GM12878 (cell line): Measurements from ENCODE around the gene IRF7. TPM values are rescaled to one million over a fixed set of nuclear protein-coding genes. Genes with fewer than 3 reads are reported as not detected.

Experiments used
- ATAC-seq: fragments of 200-7000 bp; cut with Tn5 transposase; 3 replicates; pipeline ENCODE4 v1.9.1; 2020; ENCODE audit warnings: mild to moderate bottlenecking, moderate library complexity
- BruUV-seq: library from RNA; stranded (reverse); fragments of 400-500 nt; replicated peaks from 2 replicates; lab custom pipeline; 2021; lab: Mats Ljungman, UMichigan
- CTCF ChIA-PET: fragments of 300-600 bp; sonication (Branson Sonifier 250); formaldehyde crosslinking; extraction: SDS; loops from one replicate; lab custom pipeline; 2021; ENCODE audit warnings: inconsistent platforms; lab: Yijun Ruan, JAX
- POLR2A ChIA-PET: fragments of 350-600 bp; formaldehyde crosslinking; extraction: SDS; loops from one replicate; lab custom pipeline; 2021; ENCODE audit warnings: inconsistent platforms; lab: Charles Lee
- RAD21 ChIA-PET: fragments of 300-600 bp; sonication (Branson Sonifier 250); formaldehyde crosslinking; loops from one replicate; lab custom pipeline; 2023; ENCODE audit warnings: antibody characterized with exemption; ENCODE audit not compliant: unreplicated experiment; lab: Charles Lee
- SMC1A ChIA-PET: fragments of 300-600 bp; sonication (Branson Sonifier 250); formaldehyde crosslinking; loops from one replicate; lab custom pipeline; 2023; ENCODE audit not compliant: unreplicated experiment, uncharacterized antibody; lab: Charles Lee
- DNase-seq: peaks from one replicate; pipeline ENCODE4 v3.0.0-alpha.2; 2011; ENCODE audit warnings: low read depth, low spot score
- FAIRE-seq: peaks from 3 replicates; lab custom pipeline; 2011; peaks lifted over from hg19 to GRCh38; lab: Jason Lieb, UNC
- H2AFZ ChIP-seq: 2 replicates; pipeline ENCODE4 v1.6.0; 2011; ENCODE audit warnings: low read depth, low read length, control low read depth; ENCODE audit not compliant: control insufficient read depth
- H3K27ac ChIP-seq: 2 replicates; pipeline ENCODE4 v1.5.1; 2011; ENCODE audit warnings: control low read depth; ENCODE audit not compliant: control insufficient read depth, insufficient read depth
- H3K27me3 ChIP-seq, 2 experiments: replicated peaks in 1 of 2; 2 replicates each; pipeline versions ENCODE4 v1.6.0 to v1.6.1; 2011; ENCODE audit warnings: low read length in 1 of 2; ENCODE audit not compliant: control insufficient read depth in 2 of 2, insufficient read depth in 2 of 2
- H3K36me3 ChIP-seq, 2 experiments: 2 replicates each; pipeline ENCODE4 v1.5.1; 2011; ENCODE audit warnings: low read length in 1 of 2; ENCODE audit not compliant: control insufficient read depth in 2 of 2, insufficient read depth in 2 of 2
- H3K4me1 ChIP-seq: 2 replicates; pipeline ENCODE4 v1.6.1; 2011; ENCODE audit warnings: mild to moderate bottlenecking, low read length, moderate library complexity, mixed read lengths; ENCODE audit not compliant: control insufficient read depth, insufficient read depth
- H3K4me2 ChIP-seq: 2 replicates; pipeline ENCODE4 v1.6.0; 2011; ENCODE audit warnings: control low read depth; ENCODE audit not compliant: control insufficient read depth, insufficient read depth
- H3K4me3 ChIP-seq: fragments of 200-600 bp; sonication (generic); 2 replicates; pipeline ENCODE4 v1.5.1; 2016
- H3K79me2 ChIP-seq: 2 replicates; pipeline ENCODE4 v1.6.0; 2011; ENCODE audit warnings: low read length; ENCODE audit not compliant: control insufficient read depth, insufficient read depth
- H3K9ac ChIP-seq: 2 replicates; pipeline ENCODE4 v1.8.0; 2011; ENCODE audit warnings: low read length, control low read depth, mixed read lengths; ENCODE audit not compliant: control insufficient read depth, insufficient read depth
- H3K9me3 ChIP-seq: replicated peaks from 3 replicates; pipeline ENCODE4 v1.5.1; 2011; ENCODE audit warnings: mild to moderate bottlenecking, low read length; ENCODE audit not compliant: control insufficient read depth, insufficient read depth
- H4K20me1 ChIP-seq: 2 replicates; pipeline ENCODE4 v1.6.0; 2011; ENCODE audit not compliant: control insufficient read depth, insufficient read depth
- PAX8 ChIP-seq: fragments of 450-650 bp; IDR thresholded peaks from 2 replicates; pipeline ENCODE4 v1.6.1; 2017; ENCODE audit warnings: mild to moderate bottlenecking, moderate library complexity
- POLR2A ChIP-seq: IDR thresholded peaks from 2 replicates; pipeline ENCODE4 v1.6.1; 2011; ENCODE audit warnings: low read depth, mild to moderate bottlenecking, low read length
- WGBS: methylation state at CpG from one replicate; pipeline ENCODE4 v1.1.6; 2016; ENCODE audit warnings: low lambda C conversion rate; ENCODE audit not compliant: insufficient replicate concordance, insufficient coverage; ENCODE audit errors: missing lambda C conversion rate; 5-methylcytosine and 5-hydroxymethylcytosine counted together
- in situ Hi-C: fragments of 300-500 bp; cut with MboI; formaldehyde crosslinking; loops from 9 replicates; pipeline ENCODE4 v1.14.3; 2018; ENCODE audit warnings: mixed read lengths
- intact Hi-C: fragments of 100-400 bp; cut with micrococcal nuclease; formaldehyde crosslinking; loops from one replicate; pipeline ENCODE4 v1.14.2; 2022; ENCODE audit not compliant: unreplicated experiment
- polyA plus RNA-seq, 11 experiments: library from polyadenylated mRNA; depleted of rRNA in 4 of 11; unstranded in 6 of 11; stranded (reverse) in 5 of 11; fragments of >200 nt; fragmentation: Nextera tagmentation in 4 of 11; fragmentation: Illumina TruSeq in 1 of 11; extraction: Ambion mirVana in 4 of 11; extraction: Trizol in 1 of 11; gene quantifications; 1 replicate in 1 of 11; 2 replicates in 10 of 11; pipeline versions ENCODE4 v1.2.1 to v1.2.3, GENCODE V29; 2011 to 2016; ENCODE audit warnings: inconsistent platforms in 2 of 11, missing spikeins in 2 of 11, low read depth in 1 of 11
- total RNA-seq, 4 experiments: library from RNA; depleted of rRNA in 3 of 4; stranded (reverse); fragments of >200 nt in 3 of 4; fragmentation: Illumina TruSeq in 1 of 4; extraction: Trizol in 1 of 4; gene quantifications; 2 replicates each; pipeline versions ENCODE4 v1.2.1 to v1.2.3, GENCODE V29; 2013 to 2021
- TF ChIP-seq, protein P1 (sequence below): IDR thresholded peaks from 2 replicates; pipeline ENCODE4 v1.6.1; 2011; ENCODE audit warnings: borderline replicate concordance, low read depth, mild to moderate bottlenecking, moderate library complexity, mixed read lengths, low read length; ENCODE audit not compliant: insufficient read depth; ENCODE audit errors: extremely low read length

IRF7 gene
- total and polyA plus RNA-seq, 10 of the 15 experiments (the other 5 are each of a cell fraction or from before 2014, with no cell fraction given), result 4.4 to 141 (median 67.6) TPM

DNA sequence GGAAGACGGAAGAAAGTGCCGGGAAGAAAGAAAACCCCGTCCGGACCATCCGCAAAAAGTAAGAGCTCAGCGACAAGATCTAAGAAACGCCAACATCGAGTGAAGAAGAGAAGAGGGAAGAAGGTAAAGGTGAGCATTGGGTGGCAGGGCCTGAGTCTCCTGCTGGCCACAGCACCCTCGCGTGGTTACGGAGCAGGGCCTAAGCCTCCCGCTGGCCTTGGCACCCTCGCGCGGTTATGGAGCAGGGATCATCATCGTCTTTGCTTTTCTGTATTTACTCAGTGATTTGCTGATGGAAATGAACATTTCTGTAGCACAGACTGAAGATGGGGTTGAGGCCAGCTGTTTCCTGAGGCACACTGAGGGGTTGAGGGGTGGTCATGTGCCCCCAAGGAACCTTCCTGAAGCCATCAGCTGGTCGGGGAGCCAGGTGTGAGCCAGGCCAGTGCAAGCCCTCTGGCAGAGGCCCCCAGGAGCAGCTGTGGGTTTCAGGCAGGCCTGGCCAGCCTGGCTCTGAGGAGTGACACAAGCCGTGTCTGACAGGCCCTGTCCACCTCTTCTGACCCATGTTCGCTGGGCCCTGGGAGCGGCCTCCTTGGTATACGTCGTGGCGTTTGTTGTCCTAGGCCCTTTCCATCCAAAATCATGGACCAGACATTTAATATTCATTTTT is 14.0 kb downstream of the IRF7 start:
- H3K36me3 ChIP-seq, result peaks cover 13 to 56% of the 10 kb centered on the region in 2 experiments; a peak in 3 of 4 replicates
- no peak overlapping the region for H3K9ac ChIP-seq
- in situ Hi-C loops, result no loop called here
- no peaks in the 10 kb centered on the region for H3K4me1 ChIP-seq
- CTCF ChIA-PET, result no interaction called here
- no peaks in the 10 kb centered on the region; the same call in 1 of the 2 replicates for H4K20me1 ChIP-seq
- H3K4me3 ChIP-seq, result no peak overlapping the region
- FAIRE-seq, result no peak
- intact Hi-C loops, result no loop called here
- TF ChIP-seq PAX8, result no peak
- H3K9me3 ChIP-seq, result no peaks in the 10 kb centered on the region
- TSS peak; percentile 45 for BruUV-seq
- ATAC-seq, result no peak
- no peaks in the 10 kb centered on the region for H3K27me3 ChIP-seq
- 95% methylated on average over 22 of the region's 23 CpGs for WGBS
- POLR2A ChIA-PET, result no interaction called here
- no peak for DNase-seq
- no peak overlapping the region for H3K4me2 ChIP-seq
- RAD21 ChIA-PET, result no interaction called here
- no peak overlapping the region for H3K27ac ChIP-seq
- no peaks in the 10 kb centered on the region for H3K79me2 ChIP-seq
- no peak overlapping the region for H2AFZ ChIP-seq
- SMC1A ChIA-PET, result interaction anchor here (0.9 to 1.2 kb wide), 2 partner anchors 57 to 123 kb away, joined by 3 read pairs; no protein-coding TSS in a partner anchor

DNA sequence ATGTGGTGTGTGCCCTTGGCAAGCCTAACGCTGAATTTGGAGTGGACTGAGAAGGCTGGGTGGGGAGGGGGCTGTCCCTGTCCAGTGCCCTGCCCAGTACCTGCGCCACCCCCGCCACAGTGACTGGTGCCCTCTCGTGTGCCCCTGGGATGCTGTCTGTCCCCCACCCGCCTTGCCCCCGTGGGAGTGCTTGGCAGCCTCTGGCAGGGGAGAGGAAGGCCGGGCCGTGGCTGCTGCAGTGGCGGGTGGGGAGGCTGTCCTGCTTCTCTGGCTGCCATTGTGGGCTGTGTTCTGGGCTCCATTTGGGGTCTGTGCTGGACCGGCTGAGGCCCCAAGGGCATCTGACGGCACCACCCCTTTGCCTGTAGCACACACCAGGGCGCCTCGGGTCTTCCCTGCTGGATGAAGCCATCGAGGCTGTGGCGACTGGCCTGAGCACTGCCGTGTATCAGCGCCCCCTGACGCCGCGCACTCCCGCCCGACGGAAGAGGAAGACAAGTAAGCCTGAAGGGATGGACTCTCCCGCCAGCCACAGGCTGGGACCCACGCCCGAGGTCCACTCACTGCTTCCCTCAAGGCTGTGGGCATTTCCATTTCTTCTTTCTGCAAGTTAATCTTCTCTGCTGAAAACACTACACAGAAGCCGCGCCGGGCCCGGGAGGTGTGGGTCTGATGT is 17.6 kb downstream of the IRF7 start:
- Histone ChIP-seq H3K4me3 (no peak overlapping the region), H3K27ac (no peak overlapping the region), H3K9ac (no peak overlapping the region), H4K20me1 (no peaks in the 10 kb centered on the region; the same call in 1 of the 2 replicates), H3K36me3 (peaks cover 17 to 52% of the 10 kb centered on the region in 2 experiments; a peak in 3 of 4 replicates), H3K27me3 (no peaks in the 10 kb centered on the region), H3K79me2 (no peaks in the 10 kb centered on the region), H3K9me3 (no peaks in the 10 kb centered on the region), H2AFZ (no peak overlapping the region), H3K4me2 (no peak overlapping the region), H3K4me1 (no peaks in the 10 kb centered on the region)
- ChIA-PET CTCF (no interaction called here), SMC1A (no interaction called here), RAD21 (no interaction called here), POLR2A (no interaction called here)
- DNase-seq (no peak), FAIRE-seq (no peak), ATAC-seq (no peak)
- WGBS, result 97% methylated on average over 27 of the region's 30 CpGs
- intact Hi-C loops, result no loop called here
- TF ChIP-seq, protein P1, sequence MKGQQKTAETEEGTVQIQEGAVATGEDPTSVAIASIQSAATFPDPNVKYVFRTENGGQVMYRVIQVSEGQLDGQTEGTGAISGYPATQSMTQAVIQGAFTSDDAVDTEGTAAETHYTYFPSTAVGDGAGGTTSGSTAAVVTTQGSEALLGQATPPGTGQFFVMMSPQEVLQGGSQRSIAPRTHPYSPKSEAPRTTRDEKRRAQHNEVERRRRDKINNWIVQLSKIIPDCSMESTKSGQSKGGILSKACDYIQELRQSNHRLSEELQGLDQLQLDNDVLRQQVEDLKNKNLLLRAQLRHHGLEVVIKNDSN, result no peak
- peak; percentile 44; the same call in 1 of the 2 replicates for TF ChIP-seq POLR2A
- in situ Hi-C loops, result no loop called here
- no TSS peak for BruUV-seq
